CD4-positive, alpha-beta T cell treated with Interleukin-2 at 100 ng/mL for 4 hours (primary cell): ENCODE results near the gene ANO6.

Source experiments
- DNase-seq: peaks from one replicate; pipeline ENCODE4 v3.0.0-alpha.2; 2020; ENCODE audit warnings: low spot score

Gene ANO6

GRCh38 chr12:45281994-45282393 is 66.1 kb downstream of the ANO6 start:
- DNase-seq = no peak

- no peak for DNase-seq
These were observed 66.5 kb downstream of the ANO6 start for GRCh38 chr12:45282411-45282810.

- no peak for DNase-seq
These were observed 68.4 kb downstream of the ANO6 start for GRCh38 chr12:45284096-45284901.

- DNase-seq = no peak
These were observed 69.8 kb downstream of the ANO6 start for GRCh38 chr12:45285717-45286116.

GRCh38 chr12:45286621-45287020 is 70.7 kb downstream of the ANO6 start:
- no peak for DNase-seq

DNA sequence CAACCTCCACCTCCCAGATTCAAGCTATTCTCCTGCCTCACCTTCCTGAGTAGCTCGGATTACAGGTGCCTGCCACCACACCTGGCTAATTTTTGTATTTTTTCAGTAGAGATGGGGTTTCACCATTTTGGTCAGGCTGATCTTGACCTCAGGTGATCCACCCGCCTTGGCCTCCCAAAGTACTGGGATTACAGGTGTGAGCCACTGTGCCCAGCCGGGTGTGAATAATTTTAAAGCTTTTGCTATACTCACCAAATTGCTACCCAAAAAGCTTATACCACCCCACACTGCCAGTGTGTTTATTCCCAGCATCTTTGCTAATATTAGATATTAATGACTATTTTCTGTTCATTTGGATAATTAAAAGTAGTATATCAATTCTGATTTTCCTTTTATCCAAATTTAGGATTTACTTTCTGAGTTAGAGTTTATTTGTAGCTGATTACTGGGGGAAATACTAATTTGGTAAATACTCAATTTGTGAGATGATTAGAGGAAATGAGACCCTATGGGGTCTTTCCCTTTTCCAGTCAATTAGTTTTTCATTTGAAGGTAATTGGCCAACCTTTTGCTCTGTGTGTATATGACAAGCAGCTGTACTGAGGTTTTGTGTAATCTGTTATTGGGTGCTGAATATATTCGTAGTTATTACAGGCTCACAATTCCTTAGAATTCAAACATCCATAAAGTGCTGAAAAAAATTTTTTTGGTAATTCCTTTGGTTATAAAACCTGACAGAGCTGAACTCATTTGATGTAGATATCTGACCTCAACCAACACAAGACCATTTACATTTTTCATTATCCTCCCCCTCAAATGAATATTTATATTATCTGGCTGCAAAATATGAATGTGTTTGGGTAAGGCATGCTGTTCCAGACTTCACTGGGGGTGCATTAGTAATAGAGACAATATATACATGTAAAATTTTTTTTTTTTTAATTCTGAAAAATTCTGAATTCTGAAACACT is 73.6 kb downstream of the ANO6 start:
- DNase-seq = no peak

- DNase-seq = no peak
These were observed 74.3 kb downstream of the ANO6 start for GRCh38 chr12:45290216-45290605.

GRCh38 chr12:45291518-45291917 is 75.6 kb downstream of the ANO6 start:
- no peak for DNase-seq

- no peak for DNase-seq
These were observed 76.7 kb downstream of the ANO6 start for GRCh38 chr12:45292486-45293195.

DNA sequence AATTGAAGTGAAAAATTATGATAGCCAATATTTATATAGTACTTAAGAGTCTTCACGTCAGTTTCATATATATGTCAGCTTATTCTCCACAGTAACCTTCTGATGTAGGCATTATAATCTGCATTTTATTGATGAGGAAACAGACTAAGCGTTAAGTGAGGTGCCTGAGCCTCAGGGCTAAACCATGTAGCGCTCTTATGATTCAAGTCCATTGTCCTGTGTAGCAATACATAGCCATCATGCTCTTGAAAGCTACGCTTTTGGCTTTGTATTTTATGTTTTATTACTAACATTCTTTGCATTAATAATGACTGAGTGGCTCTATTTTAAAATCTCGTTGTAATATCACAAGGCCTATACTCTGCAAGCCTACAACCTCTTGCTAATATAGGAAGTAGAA is 79.0 kb downstream of the ANO6 start:
- no peak for DNase-seq

GRCh38 chr12:45296046-45296586 is 80.2 kb downstream of the ANO6 start:
- no peak for DNase-seq

GRCh38 chr12:45298047-45298446 is 82.2 kb downstream of the ANO6 start:
- DNase-seq = no peak

DNA sequence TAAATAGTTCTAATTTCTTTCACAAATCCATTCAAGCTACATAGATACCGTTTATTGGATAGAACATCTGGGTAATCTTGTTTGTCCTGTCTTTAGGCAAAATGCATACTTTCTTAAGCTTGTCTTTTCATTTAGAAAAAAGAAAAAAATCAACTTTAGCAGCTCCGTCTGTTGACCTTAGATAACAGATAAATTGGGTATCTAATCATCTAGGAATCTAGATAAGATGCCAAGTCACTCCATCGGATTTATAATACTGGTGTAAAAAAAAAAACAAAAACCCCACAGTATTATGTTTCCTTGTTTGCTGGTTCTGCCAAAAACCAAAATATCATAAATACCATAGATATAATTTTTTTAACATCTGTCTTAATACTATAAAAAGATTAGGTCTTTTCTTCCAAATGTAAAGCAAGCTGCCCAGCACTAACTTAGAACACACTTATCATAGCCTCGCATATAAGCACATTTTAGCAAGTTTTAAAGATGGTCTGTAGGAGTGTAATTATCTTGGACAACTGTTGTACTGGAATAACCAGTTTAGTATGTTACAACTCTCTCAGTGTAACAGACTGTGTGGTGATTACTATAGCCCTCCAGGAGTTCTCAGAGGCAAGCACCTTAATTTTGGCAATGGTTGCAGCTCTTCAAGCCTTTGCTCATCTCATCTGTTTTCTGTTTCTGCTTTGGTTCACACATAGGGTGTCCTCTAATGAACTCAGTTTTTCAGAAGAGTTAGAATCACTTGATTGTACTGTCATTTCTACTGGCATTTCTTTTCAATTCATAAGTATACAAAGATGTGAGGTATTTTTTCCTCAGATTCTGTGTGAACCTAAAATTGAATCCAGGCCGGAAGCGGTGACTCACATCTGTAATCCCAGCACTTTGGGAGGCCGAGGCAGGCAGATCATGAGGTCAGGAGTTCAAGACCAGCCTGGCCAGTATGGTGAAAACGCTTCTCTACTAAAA is 83.1 kb downstream of the ANO6 start:
- DNase-seq = no peak

DNA sequence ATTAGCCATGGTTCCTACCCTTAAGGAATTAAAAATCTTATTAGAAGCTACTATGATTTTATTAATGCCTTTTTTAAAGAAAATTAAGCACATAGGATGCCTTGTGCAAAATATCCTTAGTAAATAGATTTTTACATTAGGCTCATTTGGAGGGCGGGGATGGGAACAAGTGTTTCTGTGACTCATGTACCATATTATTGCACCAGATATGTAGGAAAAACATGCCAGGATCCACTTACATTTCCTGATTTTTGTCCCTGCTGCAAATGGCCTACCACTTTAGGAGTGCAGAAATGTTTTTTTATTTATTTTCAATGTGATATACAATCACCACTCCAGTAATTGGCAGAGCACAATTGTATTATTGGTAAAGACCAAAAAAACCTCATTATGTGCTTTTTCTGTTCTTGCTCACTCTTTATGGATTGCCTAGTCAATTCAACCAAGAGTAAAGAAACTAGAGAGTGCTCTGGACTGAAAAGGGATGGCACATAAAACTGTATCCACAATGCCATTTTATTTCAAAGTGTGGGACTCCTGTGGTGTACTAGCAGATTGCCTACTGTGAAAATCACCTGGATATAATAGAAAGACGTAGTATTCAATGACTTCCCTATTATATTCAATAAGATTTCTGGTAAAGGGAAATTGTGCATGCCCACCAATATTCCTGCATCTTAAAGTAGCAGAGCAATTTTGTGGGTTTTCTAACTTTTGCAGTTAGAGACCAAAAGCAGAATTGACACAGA is 86.9 kb downstream of the ANO6 start:
- no peak for DNase-seq

GRCh38 chr12:45303945-45304344 is 88.0 kb downstream of the ANO6 start:
- DNase-seq = no peak

DNA sequence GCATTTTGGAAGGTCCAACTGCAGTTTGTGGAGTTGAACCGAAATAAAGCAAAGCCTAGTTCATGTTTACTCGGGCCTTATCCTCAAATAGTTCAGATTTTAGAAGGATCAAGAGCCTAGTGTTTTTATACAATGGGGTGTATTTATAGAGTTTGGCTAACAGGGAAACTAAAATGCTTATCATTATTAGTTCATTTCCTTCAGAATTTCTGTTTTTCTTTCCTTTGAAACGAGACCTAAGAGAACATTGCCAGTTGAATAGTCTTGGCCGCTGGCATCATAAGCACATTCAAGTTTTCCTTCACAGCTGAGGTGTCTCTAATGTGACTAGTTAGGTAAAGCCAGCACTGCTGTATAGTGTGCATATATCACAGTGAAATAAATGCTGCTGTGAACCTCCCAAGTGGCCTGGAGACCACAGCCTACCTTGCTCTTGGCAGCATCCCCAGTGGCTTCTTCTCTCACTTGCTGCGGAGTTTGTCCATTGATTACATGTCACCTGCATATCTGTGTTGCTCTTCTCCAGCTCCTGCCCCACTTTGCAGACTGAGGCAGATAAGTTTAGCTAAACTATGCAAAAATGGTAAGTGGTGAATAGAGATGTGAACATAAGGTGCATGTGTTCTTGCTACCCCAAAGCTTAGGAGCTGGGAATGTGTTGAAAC is 88.8 kb downstream of the ANO6 start:
- DNase-seq = no peak

- no peak for DNase-seq
These were observed 90.0 kb downstream of the ANO6 start for GRCh38 chr12:45305907-45306306.

GRCh38 chr12:45309836-45310626 is 94.1 kb downstream of the ANO6 start:
- DNase-seq = no peak

DNA sequence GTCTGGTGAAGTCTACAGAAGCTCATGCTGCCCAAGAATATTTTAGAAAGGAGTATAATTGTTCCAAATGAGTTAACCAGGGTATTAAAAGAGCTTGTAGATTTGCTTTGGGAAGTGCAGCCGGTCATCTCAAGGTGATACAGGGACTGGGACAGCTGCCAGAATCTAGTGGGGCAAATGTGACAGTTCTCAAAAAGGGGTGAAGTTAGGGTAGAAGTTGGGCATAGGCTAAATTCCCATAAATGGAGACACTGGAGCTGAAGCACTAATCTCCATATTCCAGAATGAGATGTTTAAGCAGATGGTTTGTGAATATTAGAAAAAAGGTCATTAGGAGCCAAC is 94.7 kb downstream of the ANO6 start:
- no peak for DNase-seq
